PC-3 (cell line): ENCODE data around the gene SH3PXD2A. TPM values are rescaled to one million over a fixed set of nuclear protein-coding genes. Genes with fewer than 3 reads are reported as not detected.

Experiments
- ATAC-seq: fragments of 200-7000 bp; cut with Tn5 transposase; 2 replicates; pipeline ENCODE4 v1.9.1; 2020; ENCODE audit warnings: mild to moderate bottlenecking, moderate library complexity
- BruUV-seq: library from RNA; stranded (reverse); fragments of 400-500 nt; replicated peaks from 2 replicates; lab custom pipeline; 2021; lab: Mats Ljungman, UMichigan
- CTCF ChIA-PET: fragments of 300-600 bp; sonication (Branson Sonifier 250); formaldehyde crosslinking; loops from one replicate; lab custom pipeline; 2022; ENCODE audit warnings: antibody characterized with exemption; lab: Charles Lee
- POLR2A ChIA-PET: fragments of 300-600 bp; sonication (Branson Sonifier 250); formaldehyde crosslinking; loops from one replicate; lab custom pipeline; 2022; ENCODE audit warnings: antibody characterized with exemption; ENCODE audit not compliant: unreplicated experiment; lab: Charles Lee
- DNase-seq: peaks from one replicate; pipeline ENCODE4 v3.0.0-alpha.2; 2015
- H2AFZ ChIP-seq: fragments of 300-600 bp; sonication (generic); 2 replicates; pipeline ENCODE4 v1.6.0; 2016; ENCODE audit warnings: antibody characterized with exemption, low read length
- H3F3A ChIP-seq: fragments of 300-600 bp; sonication (generic); one replicate; pipeline ENCODE4 v1.6.0; 2017; ENCODE audit warnings: antibody characterized with exemption, low read length, control low read depth, mild to moderate bottlenecking; ENCODE audit not compliant: unreplicated experiment
- H3K27ac ChIP-seq: fragments of 300-600 bp; sonication (generic); 2 replicates; pipeline ENCODE4 v1.5.1; 2016; ENCODE audit warnings: mild to moderate bottlenecking, low read length
- H3K27me3 ChIP-seq: fragments of 300-600 bp; sonication (generic); 2 replicates; pipeline ENCODE4 v1.6.1; 2016; ENCODE audit warnings: low read length, mixed read lengths
- H3K36me3 ChIP-seq: fragments of 300-600 bp; sonication (generic); 2 replicates; pipeline ENCODE4 v1.6.1; 2016; ENCODE audit warnings: low read depth, mixed run types, low read length, mixed read lengths
- H3K4me1 ChIP-seq: fragments of 300-600 bp; sonication (generic); 2 replicates; pipeline ENCODE4 v1.5.1; 2016; ENCODE audit warnings: low read length; ENCODE audit not compliant: insufficient read depth
- H3K4me2 ChIP-seq: fragments of 300-600 bp; sonication (generic); 2 replicates; pipeline ENCODE4 v1.6.0; 2016; ENCODE audit warnings: low read length
- H3K4me3 ChIP-seq: fragments of 300-600 bp; sonication (generic); 2 replicates; pipeline ENCODE4 v1.5.1; 2016; ENCODE audit warnings: mild to moderate bottlenecking, low read length, mixed read lengths
- H3K79me2 ChIP-seq: fragments of 300-600 bp; sonication (generic); 2 replicates; pipeline ENCODE4 v1.6.1; 2017; ENCODE audit warnings: low read length, mixed read lengths
- H3K9ac ChIP-seq: fragments of 300-600 bp; sonication (generic); 2 replicates; pipeline ENCODE4 v1.6.0; 2016; ENCODE audit warnings: mild to moderate bottlenecking, low read length
- H3K9me2 ChIP-seq: fragments of 300-600 bp; sonication (generic); replicated peaks from 2 replicates; pipeline ENCODE4 v1.6.1; 2016; ENCODE audit warnings: mixed run types, low read length, mixed read lengths
- H3K9me3 ChIP-seq: fragments of 300-600 bp; sonication (generic); 2 replicates; pipeline ENCODE4 v1.6.1; 2016; ENCODE audit warnings: low read length, mixed read lengths
- H4K20me1 ChIP-seq: fragments of 300-600 bp; sonication (generic); 2 replicates; pipeline ENCODE4 v1.6.1; 2016; ENCODE audit warnings: low read length, mixed read lengths
- CTCF ChIP-seq: fragments of 300-600 bp; sonication (generic); conservative IDR thresholded peaks from 2 replicates; pipeline ENCODE4 v1.5.1; 2017; ENCODE audit warnings: antibody characterized with exemption, low read depth, mild to moderate bottlenecking, low read length
- EZH2 ChIP-seq: fragments of 300-600 bp; sonication (generic); IDR thresholded peaks from one replicate; pipeline ENCODE4 v1.6.1; 2017; ENCODE audit warnings: antibody characterized with exemption, mild to moderate bottlenecking, low read length; ENCODE audit not compliant: unreplicated experiment
- EZH2phosphoT487 ChIP-seq: fragments of 300-600 bp; sonication (generic); IDR thresholded peaks from 2 replicates; pipeline ENCODE4 v1.6.1; 2018; ENCODE audit warnings: mild to moderate bottlenecking, antibody characterized with exemption, low read length, borderline replicate concordance
- intact Hi-C: fragments of 100-400 bp; cut with micrococcal nuclease; formaldehyde crosslinking; loops from 2 replicates; pipeline ENCODE4 v1.9.0; 2023
- total RNA-seq: library from RNA; depleted of rRNA; stranded (reverse); fragments of >200 nt; gene quantifications from 2 replicates; pipeline ENCODE4 v1.2.3, GENCODE V29; 2014

The SH3PXD2A gene
- total RNA-seq, 1 experiment from 2014 or later, result 3.4 TPM

- Histone ChIP-seq H3K4me3 (no peak overlapping the region), H2AFZ (no peak overlapping the region), H3K27ac (no peak overlapping the region), H3K4me1 (peaks cover 29% of the 10 kb centered on the region), H3K79me2 (peaks cover 7% of the 10 kb centered on the region; the same call in 1 of the 2 replicates), H3K36me3 (no peaks in the 10 kb centered on the region), H3K9me2 (no peaks in the 10 kb centered on the region), H3K4me2 (no peak overlapping the region), H3K9me3 (no peaks in the 10 kb centered on the region), H3F3A (no peaks in the 10 kb centered on the region), H3K9ac (no peak overlapping the region), H3K27me3 (no peaks in the 10 kb centered on the region), H4K20me1 (no peaks in the 10 kb centered on the region)
- no peak for DNase-seq
- BruUV-seq, result no TSS peak
- POLR2A ChIA-PET, result no interaction called here
- no peak for ATAC-seq
- TF ChIP-seq EZH2 (no peak), CTCF (no peak), EZH2phosphoT487 (no peak)
- intact Hi-C loops, result no loop called here
- CTCF ChIA-PET, result no interaction called here
Measured at GRCh38 chr10:103851261-103851660, 4.1 kb downstream of the SH3PXD2A start.

- DNase-seq (no peak), ATAC-seq (no peak)
- peaks cover 7% of the 10 kb centered on the region; the same call in 1 of the 2 replicates for H3K79me2 ChIP-seq
- no peaks in the 10 kb centered on the region for H3K27me3 ChIP-seq
- no peaks in the 10 kb centered on the region for H3F3A ChIP-seq
- H2AFZ ChIP-seq, result no peak overlapping the region
- BruUV-seq, result no TSS peak
- H3K27ac ChIP-seq, result peak overlapping the region; percentile 98
- H4K20me1 ChIP-seq, result no peaks in the 10 kb centered on the region
- TF ChIP-seq EZH2phosphoT487 (no peak), EZH2 (no peak), CTCF (no peak)
- peak overlapping the region; percentile 57; the same call in 1 of the 2 replicates for H3K4me3 ChIP-seq
- peak overlapping the region; percentile 85 for H3K4me2 ChIP-seq
- peaks cover 29% of the 10 kb centered on the region for H3K4me1 ChIP-seq
- no peaks in the 10 kb centered on the region for H3K36me3 ChIP-seq
- H3K9ac ChIP-seq, result peak overlapping the region; percentile 66
- no peaks in the 10 kb centered on the region for H3K9me3 ChIP-seq
- no peaks in the 10 kb centered on the region for H3K9me2 ChIP-seq
- intact Hi-C loops, result no loop called here
- ChIA-PET CTCF (no interaction called here), POLR2A (no interaction called here)
Measured at GRCh38 chr10:103850572-103850895, 4.8 kb downstream of the SH3PXD2A start.

GRCh38 chr10:103849880-103850571, 5.3 kb downstream of the SH3PXD2A start:
- Histone ChIP-seq H3K27ac (peak overlapping the region; percentile 98), H4K20me1 (no peaks in the 10 kb centered on the region), H2AFZ (peak overlapping the region; percentile 75), H3K36me3 (no peaks in the 10 kb centered on the region), H3K9ac (peak overlapping the region; percentile 66), H3K27me3 (no peaks in the 10 kb centered on the region), H3K4me2 (peak overlapping the region; percentile 85), H3K9me2 (no peaks in the 10 kb centered on the region), H3K4me1 (peaks cover 29% of the 10 kb centered on the region), H3K79me2 (peaks cover 7% of the 10 kb centered on the region; the same call in 1 of the 2 replicates), H3K9me3 (no peaks in the 10 kb centered on the region), H3K4me3 (peak overlapping the region; percentile 57), H3F3A (no peaks in the 10 kb centered on the region)
- TF ChIP-seq EZH2phosphoT487, result no peak
- TF ChIP-seq CTCF, result no peak
- no peak for TF ChIP-seq EZH2
- DNase-seq (peak; percentile 69), ATAC-seq (peak; percentile 68)
- POLR2A ChIA-PET, result no interaction called here
- CTCF ChIA-PET, result no interaction called here
- TSS peak; percentile 54 for BruUV-seq
- intact Hi-C loops, result no loop called here
